ENCODE measurements around the gene DCAKD. TPM values are rescaled to one million over a fixed set of nuclear protein-coding genes. Genes with fewer than 3 reads are reported as not detected.

DCAKD gene, protein sequence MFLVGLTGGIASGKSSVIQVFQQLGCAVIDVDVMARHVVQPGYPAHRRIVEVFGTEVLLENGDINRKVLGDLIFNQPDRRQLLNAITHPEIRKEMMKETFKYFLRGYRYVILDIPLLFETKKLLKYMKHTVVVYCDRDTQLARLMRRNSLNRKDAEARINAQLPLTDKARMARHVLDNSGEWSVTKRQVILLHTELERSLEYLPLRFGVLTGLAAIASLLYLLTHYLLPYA
- total RNA-seq (2014; rRNA removed; shearing (Covaris generic)), result 32.1 and 41.4 TPM in 2 replicates
- polyA plus RNA-seq (2015; cell fraction: cytosol; rRNA removed), result 46.2 and 51.5 TPM in 2 replicates
- polyA plus RNA-seq (2015; cell fraction: nucleus; rRNA removed), result 22.3 and 26.7 TPM in 2 replicates

- in situ Hi-C loops (cut with HindIII; ENCODE audit: low pct_unique_long_range_greater_than_20kb, low sequenced_read_pairs), result no loop called here
- DNase-seq (ENCODE audit: low read depth, low spot score), result peak; percentile 96
Observed at GRCh38 chr17:45051060-45051719, at the start of gene DCAKD. TSS of gene DCAKD (minus strand) at chr17:45051632. CDS start at chr17:45034885, 16,747 bp downstream.

GRCh38 chr17:45098869-45099616 lies 47.6 kb upstream of the DCAKD start:
- DNase-seq (ENCODE audit: low read depth, low spot score), result peak; percentile 76
- in situ Hi-C loops (cut with HindIII; ENCODE audit: low pct_unique_long_range_greater_than_20kb, low sequenced_read_pairs), result no loop called here

- DNase-seq (ENCODE audit: low read depth, low spot score), result no peak
- in situ Hi-C loops (cut with HindIII; ENCODE audit: low pct_unique_long_range_greater_than_20kb, low sequenced_read_pairs), result no loop called here
Observed at GRCh38 chr17:45098081-45098868, 46.8 kb upstream of the DCAKD start.

- no peak for DNase-seq (ENCODE audit: low read depth, low spot score)
- in situ Hi-C loops (cut with HindIII; ENCODE audit: low pct_unique_long_range_greater_than_20kb, low sequenced_read_pairs), result no loop called here
Observed at GRCh38 chr17:45096926-45097325, 45.5 kb upstream of the DCAKD start.

DNA sequence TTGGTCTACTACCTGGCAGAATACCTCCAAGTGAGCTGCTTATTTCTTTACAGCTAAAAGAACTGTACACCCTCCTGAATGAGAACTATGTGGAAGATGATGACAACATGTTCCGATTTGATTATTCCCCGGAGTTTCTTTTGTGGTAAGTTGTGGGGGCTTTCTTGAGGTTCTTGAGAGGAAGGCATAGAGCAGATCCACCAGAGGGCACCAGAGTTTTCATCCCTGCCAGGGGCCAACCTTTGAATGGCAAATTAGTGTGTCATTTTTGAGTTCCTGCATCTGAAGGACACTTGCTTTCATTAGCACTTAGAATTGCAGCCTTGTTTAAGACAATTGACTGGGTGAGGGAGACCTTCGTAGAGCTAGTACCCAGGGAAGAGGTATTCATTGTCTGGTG lies 44.7 kb upstream of the DCAKD start:
- peak; percentile 60 for DNase-seq (ENCODE audit: low read depth, low spot score)
- in situ Hi-C loops (cut with HindIII; ENCODE audit: low pct_unique_long_range_greater_than_20kb, low sequenced_read_pairs), result no loop called here

DNA sequence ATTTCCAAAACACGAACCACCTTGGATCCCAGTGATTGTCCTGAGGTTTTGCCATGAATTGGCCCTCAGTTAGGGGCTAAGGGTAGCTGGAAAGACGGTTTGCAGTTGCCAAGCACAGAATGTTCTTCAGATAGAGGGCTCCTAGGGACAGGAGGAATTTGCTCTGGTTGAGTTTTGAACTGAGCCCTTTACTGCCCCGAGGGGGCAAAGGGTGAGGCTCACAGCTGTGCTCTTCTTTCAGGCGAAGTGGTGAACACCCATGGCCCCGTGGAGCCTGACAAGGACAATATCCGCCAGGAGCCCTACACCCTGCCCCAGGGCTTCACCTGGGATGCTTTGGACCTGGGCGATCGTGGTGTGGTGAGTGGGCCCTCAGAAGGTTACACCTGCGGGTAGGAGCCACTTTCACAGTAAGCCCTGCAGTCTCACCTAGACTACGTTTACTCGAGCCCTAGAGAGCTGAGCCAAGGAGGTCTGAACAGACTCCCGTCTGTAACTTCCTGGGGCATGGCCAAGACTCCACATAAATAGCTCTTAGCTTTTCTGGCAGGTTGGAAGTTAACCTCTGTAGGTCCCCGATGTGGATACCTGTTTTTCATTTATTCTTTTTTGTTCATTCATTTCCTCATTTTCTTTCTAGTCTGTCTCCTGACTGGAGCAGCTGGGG lies 42.1 kb upstream of the DCAKD start:
- in situ Hi-C loops (cut with HindIII; ENCODE audit: low pct_unique_long_range_greater_than_20kb, low sequenced_read_pairs), result no loop called here
- DNase-seq (ENCODE audit: low read depth, low spot score), result no peak

DNA sequence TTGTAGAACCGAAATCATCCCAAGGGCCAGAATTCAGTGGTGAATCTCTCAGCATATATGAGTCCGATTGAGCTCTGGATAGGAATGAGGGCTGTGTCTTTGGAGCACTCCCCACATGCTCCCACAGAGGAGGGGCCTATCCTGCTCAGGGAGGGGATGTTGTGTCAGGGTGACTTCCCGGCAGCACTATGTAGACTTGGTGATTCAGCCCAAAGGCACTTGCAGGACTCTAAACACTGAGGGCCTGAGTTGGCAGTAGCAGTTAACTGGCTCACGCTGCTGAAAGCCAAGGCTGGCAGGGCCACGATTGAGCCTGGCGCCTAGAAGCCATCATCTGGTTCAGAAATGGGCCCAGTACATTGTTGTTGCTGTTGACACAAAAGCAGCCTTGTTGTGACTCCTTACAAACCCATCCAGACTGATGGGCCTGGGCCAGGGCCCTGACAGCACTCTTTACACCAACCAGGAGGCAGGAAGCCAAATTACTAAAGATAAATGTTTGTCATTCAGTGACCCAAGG lies 41.5 kb upstream of the DCAKD start:
- peak; percentile 48 for DNase-seq (ENCODE audit: low read depth, low spot score)
- in situ Hi-C loops (cut with HindIII; ENCODE audit: low pct_unique_long_range_greater_than_20kb, low sequenced_read_pairs), result no loop called here

DNA sequence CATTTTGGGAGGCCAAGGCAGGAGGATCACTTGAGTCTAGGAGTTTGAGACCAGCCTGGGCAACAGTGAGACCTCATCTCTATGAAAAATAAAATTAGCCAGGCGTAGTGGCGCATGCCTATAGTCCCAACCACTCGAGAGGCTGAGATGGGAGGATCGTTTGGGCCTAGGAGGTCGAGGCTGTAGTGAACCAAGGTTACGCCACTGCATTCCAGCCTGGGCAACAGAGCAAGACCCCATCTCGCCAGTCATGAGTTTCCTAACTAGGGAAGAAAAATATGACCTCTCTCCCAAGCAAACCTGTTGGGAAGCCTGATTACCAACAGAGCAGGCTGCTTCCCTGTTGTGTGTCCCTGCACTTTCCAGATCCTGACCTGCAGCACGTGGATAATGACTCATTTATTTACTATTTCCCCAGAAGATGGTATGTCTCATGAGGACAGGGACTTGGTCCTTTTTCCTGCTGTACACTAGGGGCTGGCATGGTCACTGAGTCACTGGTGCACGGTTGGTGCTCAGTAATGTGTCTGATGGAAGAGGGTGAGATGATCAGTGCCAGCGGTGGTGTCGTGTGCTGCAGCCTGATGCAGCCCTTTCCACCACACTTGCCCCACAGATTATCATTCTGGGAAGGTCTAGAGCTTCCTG lies 40.5 kb upstream of the DCAKD start:
- in situ Hi-C loops (cut with HindIII; ENCODE audit: low pct_unique_long_range_greater_than_20kb, low sequenced_read_pairs), result no loop called here

DNA sequence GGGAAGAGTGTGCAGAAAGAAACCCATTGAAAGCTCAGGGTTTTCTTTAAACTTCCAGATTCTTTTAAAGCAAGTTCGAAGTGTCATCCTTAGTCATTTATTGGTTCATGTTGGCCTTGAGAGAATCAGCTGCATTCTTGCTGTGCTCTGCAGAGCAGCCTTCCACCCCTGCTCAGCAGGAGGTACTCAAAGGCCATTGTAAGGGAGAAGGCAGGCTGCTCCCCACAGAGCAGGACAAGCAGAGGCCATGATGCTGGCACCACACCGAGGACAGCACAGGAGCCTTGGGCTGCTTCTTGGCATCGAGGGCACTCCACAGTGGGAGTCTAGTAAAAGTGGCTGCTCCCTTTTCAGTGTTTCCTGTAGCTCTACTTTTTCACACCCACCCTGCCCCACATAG lies 39.3 kb upstream of the DCAKD start:
- no peak for DNase-seq (ENCODE audit: low read depth, low spot score)
- in situ Hi-C loops (cut with HindIII; ENCODE audit: low pct_unique_long_range_greater_than_20kb, low sequenced_read_pairs), result no loop called here

More for the DNA sequence above, 40.5 kb upstream of the DCAKD start:
- DNase-seq (ENCODE audit: low read depth, low spot score), result no peak

- DNase-seq (ENCODE audit: low read depth, low spot score), result no peak
- in situ Hi-C loops (cut with HindIII; ENCODE audit: low pct_unique_long_range_greater_than_20kb, low sequenced_read_pairs), result no loop called here
Observed at GRCh38 chr17:45088741-45089140, 37.3 kb upstream of the DCAKD start.

GRCh38 chr17:45087978-45088377 lies 36.5 kb upstream of the DCAKD start:
- in situ Hi-C loops (cut with HindIII; ENCODE audit: low pct_unique_long_range_greater_than_20kb, low sequenced_read_pairs), result no loop called here
- DNase-seq (ENCODE audit: low read depth, low spot score), result no peak

GRCh38 chr17:45087504-45087975 lies 36.1 kb upstream of the DCAKD start:
- DNase-seq (ENCODE audit: low read depth, low spot score), result no peak
- in situ Hi-C loops (cut with HindIII; ENCODE audit: low pct_unique_long_range_greater_than_20kb, low sequenced_read_pairs), result no loop called here

GRCh38 chr17:45086865-45087503 lies 35.6 kb upstream of the DCAKD start:
- in situ Hi-C loops (cut with HindIII; ENCODE audit: low pct_unique_long_range_greater_than_20kb, low sequenced_read_pairs), result no loop called here
- no peak for DNase-seq (ENCODE audit: low read depth, low spot score)

DNA sequence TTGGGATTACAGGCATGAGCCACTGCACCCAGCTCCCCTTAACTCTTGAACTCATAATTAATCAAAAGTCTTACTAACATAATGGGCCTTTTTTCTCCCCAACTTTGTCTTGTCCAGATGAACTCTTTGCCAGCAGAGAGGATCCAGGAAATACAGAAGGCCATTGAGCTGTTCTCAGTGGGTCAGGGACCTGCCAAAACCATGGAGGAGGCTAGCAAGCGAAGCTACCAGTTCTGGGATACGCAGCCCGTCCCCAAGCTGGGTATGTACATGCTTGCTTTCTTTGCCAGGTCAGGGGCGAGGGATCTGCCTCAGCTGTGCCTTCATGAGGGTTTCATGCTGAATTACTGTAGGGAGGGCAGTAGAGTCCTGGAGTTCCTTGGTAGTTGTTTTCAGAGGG lies 35.0 kb upstream of the DCAKD start:
- in situ Hi-C loops (cut with HindIII; ENCODE audit: low pct_unique_long_range_greater_than_20kb, low sequenced_read_pairs), result no loop called here
- no peak for DNase-seq (ENCODE audit: low read depth, low spot score)

- no peak for DNase-seq (ENCODE audit: low read depth, low spot score)
Observed at GRCh38 chr17:45081047-45081703, 29.7 kb upstream of the DCAKD start.

GRCh38 chr17:45077643-45078042 lies 26.2 kb upstream of the DCAKD start:
- no peak for DNase-seq (ENCODE audit: low read depth, low spot score)
- in situ Hi-C loops (cut with HindIII; ENCODE audit: low pct_unique_long_range_greater_than_20kb, low sequenced_read_pairs), result no loop called here

More at GRCh38 chr17:45081047-45081703, 29.7 kb upstream of the DCAKD start:
- in situ Hi-C loops (cut with HindIII; ENCODE audit: low pct_unique_long_range_greater_than_20kb, low sequenced_read_pairs), result no loop called here

Measured in SK-MEL-5 (cell line).